Hematopoietic multipotent progenitor cell treated with erythropoietin and hydrocortisone succinate and interleukin-3 and kit ligand, for 15 days (in vitro differentiated cells): ENCODE measurements around the gene EFEMP1.

Source experiments
- DNase-seq: peaks from one replicate; pipeline ENCODE4 v3.0.0-alpha.2; 2015; ENCODE audit warnings: low spot score

Gene EFEMP1

DNA sequence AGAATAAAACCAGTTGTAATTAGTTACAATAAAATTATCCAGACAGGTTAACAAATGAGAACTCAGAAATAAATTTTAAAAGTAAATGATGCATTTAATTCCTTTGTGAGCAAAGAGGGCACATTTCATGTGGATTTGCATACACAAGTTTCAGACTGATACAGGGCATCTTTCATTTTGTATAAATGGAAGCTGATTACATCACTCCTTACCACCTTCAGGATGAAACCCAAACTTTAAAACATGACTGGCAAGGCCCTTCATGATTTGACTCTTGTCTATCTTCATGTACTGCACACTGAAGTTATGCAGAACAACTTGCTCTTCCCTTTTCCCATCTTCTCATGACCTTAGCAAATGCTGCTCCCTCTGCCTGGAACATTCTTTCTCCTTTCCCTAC is 26.9 kb downstream of the EFEMP1 start:
- no peak for DNase-seq

DNA sequence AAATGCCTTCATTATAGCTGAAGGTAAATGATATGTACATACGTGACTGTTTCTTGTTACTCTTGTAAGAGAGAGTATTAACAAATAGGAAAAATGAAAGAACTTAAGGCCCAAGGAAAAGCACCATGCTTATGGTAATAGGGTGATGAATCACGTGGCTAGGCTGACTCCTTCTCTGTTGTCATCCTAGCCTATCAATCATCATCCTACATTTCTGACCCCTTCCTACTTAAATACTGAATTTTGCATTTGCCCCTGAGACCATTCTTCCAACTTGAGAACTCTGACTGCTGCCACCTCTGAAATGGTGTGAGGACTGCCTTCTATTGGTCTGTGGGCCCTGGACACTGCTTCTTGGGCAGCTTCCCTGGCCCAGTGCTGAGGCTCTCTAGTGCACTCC is 28.9 kb downstream of the EFEMP1 start:
- DNase-seq: no peak

DNA sequence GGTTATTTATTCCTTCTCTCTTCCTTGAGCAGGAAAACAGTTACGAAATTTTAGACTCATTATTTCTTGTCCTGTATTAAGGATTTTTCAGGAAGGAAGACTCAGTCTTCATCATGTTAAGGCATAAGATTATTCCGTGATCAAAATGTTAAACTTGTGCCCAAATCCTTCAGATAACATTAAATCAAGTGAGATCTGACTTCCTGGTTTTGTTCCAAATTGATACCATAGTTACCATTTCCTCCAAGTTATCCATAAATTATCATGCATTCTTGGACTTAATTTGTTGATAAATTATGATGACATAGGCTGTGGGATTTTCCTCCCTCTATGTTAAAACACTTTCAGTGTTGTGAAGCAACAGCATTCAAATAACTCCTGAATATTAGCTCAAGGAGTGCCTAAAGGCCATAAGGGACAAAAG is 31.9 kb downstream of the EFEMP1 start:
- DNase-seq: no peak

DNA sequence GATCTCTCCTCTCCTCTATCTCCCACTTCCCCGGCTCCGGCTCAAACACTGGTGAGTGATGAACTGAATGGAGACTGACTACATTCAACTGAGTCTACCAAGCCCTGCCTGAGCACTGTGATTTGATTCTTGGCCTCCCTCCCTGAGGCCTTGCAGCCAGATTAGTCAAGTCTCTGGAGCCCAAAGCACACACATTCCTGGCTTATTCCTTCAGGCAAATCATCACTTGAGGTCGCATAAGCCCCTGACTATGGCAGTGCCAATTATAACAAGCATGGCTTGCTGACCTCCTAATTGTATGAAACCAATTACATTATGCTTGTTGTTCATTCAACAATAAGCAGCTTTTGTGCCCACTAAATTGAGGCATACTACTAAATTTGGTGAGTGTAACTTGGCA is 34.6 kb downstream of the EFEMP1 start:
- DNase-seq: no peak

DNA sequence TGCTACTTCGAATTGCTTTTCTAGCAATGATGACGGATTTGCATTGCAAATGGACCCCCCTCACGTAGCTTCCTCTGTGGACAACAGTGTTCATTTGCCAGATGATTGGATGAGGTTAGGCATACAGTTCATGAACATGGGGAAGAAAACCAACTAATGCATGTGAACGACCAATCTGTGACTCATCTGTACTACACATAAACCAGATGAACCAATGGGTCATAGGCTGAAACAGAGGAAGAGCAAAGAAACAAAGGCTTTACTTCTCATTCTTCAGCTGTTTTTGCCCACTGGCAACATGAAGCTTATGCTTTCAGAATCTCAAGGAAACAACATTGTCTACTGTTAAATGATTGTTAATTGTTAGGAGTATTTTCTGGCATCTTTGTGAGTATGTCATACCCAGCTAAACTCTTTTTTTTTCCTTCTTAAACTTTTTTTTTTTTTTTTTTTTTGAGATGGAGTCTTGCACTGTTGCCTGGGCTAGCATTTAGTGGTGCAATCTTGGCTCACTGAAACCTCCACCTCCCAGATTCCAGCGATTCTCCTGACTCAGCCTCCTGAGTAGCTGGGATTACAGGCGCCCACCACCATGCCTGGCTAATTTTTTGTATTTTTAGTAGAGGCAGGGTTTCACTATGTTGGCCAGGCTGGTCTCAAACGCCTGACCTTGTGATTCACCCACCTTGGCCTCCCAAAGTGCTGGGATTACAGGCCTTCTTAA is 35.5 kb downstream of the EFEMP1 start:
- DNase-seq: no peak

DNA sequence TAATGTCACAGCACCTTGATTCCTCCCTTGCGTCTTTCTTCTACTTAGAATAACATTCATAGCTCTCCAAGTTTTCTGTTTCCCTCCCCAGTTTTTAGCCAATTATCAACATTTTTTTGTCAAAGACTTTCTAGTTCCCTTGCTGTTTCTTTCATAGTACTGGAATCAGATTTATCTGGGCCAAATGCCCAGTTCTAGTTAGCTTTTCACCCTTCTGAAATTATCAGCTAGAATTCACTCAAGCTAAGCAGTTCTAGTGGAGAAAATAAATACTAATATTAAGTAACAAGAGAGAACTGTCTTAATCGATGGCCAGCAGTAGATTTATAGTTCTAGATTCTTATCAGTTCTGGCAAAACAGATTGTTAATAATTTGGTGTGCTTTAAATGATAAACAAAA is 36.2 kb downstream of the EFEMP1 start:
- DNase-seq: no peak

DNA sequence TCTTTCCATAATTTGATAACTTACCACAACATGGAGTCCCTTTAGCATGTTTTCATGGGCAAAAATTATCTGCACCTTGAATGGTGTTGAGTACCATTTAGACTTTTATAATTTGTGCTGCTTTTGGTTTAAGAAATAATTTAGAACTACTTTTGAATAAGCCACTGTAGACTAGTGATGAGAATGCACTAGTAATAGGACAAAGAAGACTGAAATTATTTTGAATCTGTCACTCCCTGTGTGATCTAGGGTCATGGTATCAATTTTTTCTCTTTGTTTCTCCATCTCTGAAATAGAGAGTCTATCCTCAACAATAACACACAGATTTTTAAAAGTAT is 37.7 kb downstream of the EFEMP1 start:
- DNase-seq: no peak

DNA sequence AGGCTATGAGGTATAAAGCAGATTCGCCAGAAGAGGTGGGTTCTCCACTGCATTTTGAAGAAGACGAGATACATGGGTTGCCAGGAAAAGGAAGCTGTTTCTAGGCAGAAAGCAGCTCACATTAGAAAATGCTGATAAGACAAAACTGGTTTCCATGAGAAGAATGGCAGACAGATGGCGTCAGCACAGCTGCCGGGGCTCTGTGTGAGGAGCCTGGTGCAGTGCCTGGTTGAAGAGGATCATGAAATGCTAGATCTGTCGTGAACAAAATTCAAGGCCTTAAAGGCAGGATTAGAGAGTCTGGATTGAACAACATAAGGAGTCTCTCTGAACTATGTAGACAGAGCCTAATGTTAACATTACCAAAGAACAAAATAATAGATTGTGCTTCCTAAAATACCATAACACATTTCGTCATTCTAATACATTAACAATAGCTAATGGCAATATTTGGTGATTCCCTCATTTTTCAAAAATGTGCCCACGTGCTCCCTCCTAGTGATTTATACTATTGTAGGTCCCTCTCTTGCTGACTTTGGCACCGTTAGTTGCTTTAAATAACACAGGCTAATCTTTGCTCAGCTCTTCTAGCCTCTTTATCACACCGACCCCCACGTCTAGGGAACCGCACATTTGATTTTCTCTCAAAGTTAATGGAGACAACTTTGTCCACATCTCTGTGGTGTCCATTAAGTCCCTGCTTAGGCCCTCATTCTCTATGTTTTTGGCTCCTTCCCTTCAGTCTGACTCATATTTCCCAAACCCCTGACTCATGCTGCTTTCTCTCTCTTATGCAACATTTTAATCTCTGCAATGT is 38.2 kb downstream of the EFEMP1 start:
- no peak for DNase-seq

DNA sequence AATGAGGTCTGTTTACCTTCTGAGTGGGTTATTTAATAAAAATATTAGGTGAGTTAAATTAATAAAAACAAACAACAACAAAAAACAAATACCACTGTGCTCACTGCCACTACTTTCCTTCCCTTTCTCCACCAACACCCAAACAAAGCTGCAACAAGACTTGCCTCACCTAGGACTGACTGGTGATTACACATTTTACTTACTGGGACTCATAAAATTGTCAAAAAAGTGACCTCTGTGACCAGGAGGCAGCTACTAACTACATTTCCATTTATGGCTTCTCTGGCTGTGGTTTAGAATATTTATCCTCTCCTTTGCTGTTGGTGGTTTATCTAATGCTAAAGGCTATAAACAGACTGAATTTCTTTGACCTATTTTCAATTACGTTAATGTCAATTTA is 39.8 kb downstream of the EFEMP1 start:
- no peak for DNase-seq

DNA sequence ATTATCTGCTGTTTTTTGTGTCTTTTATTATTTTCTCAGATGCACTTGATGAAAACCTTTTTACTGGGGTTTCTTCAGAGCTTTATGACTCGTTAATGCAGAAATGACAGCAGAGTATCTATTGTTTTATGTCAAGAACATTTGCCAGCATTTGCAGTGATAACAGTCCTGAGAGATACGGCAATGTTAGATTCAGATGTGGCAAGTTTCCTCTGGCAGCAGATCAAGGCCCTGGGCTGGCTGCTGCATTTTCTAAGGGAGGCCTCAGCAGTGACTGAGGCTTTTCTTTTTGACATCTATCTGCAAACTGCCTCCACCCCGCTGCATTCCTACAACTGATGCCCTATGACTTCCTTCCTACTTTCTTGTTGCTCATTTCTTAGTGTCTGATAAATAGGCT is 40.2 kb downstream of the EFEMP1 start:
- DNase-seq: no peak

DNA sequence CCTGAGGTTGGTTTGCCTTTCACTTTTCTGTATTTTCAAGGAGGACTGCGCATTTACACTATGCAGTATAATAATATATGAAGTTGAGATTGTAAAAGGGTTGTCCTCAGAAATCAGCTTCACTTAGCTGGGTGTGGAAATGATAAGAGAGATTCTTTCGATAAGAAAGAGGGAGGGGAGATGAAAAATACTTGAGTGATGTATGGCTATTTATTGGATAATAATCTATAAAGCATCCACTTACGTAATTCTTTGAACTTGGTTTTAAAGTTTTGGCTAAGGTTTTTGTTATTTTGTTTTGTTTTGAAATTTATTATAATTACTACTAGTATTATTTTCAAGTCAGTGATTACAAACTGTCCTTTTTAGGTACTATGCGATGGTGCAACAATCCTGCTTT is 40.6 kb downstream of the EFEMP1 start:
- DNase-seq: no peak

DNA sequence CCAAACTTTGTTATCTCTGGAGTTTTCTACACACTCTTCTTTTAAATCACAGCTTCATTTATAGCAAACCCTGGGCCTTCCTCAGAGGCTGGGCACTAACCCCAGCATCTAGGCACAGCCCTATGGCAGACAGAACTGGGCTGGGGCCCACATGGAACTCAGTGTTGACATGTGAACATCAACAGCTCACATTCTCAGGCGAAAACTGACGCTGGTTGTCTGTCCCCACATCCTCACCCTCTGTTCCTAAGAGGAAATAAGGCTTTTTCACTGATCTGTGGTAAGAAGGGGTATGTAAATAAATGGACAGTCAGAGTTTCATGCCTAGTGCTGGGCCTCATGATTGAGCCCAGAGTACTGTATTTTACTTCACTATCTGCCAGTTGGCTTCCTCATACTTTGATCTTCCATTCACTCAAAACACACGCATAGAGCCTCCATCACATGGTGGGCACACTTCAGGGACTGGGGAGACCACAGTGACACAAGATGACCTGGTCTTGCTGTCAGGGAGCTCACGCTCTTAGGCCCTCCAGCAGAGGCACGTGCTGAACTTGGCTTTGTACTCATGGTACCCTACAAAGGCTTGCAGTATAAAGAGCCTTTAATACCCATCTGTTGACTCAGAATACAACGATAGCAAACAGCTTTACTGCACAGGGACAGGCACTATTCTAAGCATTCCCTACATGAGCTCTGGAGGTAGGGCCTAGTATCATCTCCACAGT is 43.0 kb downstream of the EFEMP1 start:
- DNase-seq: no peak

DNA sequence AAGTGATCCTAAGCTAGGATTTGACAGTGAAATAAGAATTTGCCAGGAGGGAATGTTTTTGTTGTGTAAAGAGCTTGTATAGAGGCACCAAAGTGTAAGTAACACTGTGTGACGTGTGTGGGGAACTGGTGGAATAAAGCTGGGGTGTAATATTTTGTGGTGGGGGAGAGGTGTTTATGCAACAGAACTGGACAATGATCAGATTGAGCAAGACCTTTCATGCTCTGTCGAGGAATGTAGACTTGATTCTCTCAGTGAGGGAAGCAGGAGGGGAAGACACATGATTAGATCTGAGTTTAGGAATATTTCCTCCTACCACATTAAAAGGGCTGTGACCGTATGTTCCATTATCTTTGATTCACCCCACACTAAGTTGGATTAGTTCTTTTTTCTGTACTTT is 43.6 kb downstream of the EFEMP1 start:
- DNase-seq: no peak

DNA sequence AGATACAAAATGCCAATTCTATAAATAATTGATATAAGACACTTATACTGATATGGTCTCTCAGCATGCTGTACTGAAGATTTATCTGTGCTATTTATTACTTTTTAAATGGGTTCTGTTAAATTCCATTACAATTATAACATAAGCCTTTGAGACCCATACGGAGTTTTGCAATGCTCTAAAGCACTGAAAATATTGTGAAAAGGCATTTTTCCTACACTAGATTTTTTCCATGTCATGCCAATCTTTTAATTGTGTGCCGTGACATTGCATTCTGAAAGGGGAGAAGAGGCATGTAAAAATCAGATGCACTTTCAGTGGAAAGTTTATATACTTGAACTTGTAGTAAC is 46.5 kb downstream of the EFEMP1 start:
- no peak for DNase-seq

DNA sequence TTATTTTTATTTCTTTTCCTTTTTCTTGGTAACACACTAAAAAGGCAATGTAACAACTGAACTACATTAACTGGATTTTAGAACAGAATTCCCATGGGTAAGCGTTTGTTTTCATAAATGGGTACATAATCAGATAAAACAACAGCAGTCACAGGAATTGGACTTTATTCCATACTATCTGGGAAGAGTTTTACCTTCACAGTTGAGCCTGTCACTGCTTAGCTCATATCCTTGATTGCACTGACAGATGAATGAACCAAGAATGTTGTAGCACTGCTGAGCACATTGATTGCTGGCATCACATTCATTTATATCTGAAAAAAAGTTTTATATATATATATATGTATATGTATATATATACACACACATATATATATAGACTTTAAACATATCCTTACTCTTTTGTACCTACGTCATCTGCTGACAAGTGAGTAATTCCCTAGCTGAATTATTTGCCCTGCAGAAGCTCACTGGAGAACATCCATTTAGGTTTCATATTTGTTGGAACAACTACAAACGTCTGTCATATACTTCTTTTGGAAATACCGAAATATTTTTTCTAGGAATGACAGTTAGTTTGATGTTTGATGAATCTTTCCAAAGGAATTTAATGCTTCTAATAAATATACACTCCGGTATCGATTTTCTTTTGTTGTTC is 47.0 kb downstream of the EFEMP1 start:
- DNase-seq: no peak

DNA sequence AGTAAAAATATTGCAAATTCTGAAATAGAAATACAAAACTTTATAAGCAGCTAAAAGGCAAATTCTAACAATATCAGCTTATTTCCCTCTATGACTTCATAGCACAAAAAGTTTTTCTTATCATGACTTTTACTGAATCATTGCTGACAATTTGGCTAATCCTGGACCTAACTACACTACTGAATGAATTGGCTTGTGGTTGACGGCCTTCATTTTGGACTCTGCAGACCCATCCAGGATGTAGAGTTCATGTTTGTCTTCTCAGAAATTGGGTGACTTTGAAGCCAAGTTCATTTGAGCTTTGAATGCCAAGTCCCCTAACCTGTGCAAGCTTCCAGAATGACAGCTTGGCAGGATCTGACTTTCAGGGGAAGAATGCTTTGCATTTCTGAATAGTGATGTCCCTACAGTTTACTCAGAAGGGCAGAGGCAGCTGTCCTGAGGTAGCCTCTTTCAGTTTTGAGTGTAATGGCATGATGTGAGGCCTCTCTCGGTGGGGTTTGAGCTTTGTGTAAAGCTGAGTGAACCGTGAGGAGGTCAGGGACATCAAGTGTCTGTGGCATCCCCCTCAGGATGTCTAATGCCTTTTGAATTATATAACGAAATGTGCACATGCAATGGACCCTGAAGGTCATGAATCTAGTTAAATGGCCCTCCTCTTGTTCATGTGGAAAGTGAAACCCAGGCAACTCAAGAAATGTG is 48.0 kb downstream of the EFEMP1 start:
- DNase-seq: no peak

DNA sequence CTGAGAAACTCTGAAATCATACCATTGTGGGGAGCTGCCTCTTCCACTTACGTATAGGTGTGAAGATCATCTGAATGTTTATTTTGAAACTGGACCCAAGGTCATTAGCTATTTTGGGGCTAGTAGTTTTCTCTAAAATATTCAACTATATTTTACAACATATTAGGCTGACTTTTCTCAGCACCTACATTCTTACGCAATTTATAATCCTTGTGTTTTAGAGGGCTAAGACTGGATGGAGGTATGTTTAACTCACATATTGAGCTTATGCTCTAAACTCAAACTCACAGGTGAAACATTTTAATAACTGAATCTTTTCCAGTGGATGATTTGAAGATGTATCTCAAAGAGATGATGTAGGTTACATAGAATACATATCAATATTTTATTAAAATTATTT is 49.2 kb downstream of the EFEMP1 start:
- DNase-seq: no peak

DNA sequence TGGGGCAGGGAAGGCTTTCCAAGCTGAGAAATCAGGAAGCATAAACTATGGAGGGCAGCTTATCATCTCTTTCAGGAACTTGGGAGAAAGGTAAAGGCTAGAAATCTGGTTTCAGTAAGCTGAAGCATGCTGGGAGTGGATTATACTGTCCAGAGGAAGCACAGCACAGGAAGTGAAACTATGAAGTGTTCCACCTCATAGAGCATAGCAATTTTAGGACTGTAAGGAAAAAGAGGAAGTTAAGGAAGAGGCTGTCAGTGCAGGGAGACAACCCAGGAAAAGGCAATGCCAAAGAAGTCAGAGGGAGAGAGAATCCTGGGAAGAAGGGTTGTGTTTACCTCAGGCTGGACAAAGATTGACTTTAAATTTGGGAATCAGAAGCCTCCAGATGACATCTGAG is 51.9 kb downstream of the EFEMP1 start:
- DNase-seq: no peak

DNA sequence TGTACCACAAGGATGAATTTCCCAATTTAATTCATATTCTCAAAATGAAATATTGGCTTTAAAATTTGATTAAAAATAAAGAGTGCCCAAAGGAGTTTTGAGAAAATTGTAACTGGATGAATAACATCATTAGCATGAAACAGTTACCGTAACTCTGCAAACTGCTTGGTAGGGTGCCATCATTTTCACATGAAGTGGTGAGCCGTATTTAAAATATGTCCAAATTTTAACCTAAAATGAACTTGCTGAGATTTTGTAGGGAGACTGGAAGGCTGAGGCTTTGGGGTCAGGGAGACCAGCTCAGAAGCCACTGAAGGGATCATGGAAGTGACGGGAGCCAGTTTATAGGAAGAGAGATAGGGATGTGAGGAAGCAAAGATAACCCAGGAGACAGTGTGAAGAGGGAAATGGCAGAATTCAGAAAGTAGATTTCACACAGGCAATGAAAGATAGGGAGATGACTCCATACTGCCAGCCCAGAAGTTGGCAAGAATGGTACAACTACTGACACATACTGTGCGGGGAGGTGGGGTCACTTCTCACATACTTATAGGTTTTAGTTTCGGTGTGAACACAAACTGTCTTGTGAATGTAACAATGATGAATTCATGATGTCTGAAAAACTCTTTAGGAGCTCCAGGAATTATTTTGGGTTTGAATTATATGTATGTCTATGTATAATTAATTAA is 53.8 kb downstream of the EFEMP1 start:
- DNase-seq: no peak

DNA sequence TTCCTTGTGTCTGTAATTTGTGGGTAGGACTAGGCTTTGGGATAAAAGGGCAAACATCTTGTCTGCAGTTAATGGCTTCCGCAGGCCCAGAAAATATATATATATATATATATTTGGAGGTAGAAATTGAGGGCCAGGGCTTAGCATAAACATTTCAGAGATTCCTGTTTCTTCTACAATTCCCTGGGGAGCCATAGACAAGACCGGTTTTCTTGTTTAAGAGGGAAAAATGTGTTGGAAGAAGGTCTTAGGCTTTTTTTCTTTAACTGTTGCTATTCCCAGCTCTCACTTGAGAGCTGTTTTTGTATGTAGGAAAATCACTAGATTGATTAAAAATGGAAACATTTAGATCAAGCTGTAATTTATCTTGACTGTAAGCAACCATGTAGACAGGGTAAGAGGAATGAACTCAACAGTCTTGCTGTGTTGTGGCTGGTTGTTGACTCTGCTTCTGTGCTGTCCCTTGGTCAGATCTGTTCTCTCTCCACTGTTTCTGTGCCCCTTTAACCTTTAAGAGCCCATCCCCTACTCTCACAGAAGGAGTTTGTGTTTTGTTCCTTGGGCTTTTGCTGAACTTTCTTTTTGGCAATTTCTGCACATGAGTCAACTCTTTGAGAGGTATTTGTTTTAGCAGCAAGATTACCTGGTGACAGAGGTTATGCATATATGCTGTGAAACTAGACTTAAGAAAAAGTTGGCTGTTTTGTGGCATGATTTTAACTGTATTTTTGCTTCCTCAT is 58.3 kb downstream of the EFEMP1 start:
- DNase-seq: no peak
